IPS-NIHi7 (cell line): ENCODE data around the gene STIM1.
"Not testable (repeated sequence)": the region's sequence is repeated elsewhere in the genome, so short reads cannot be mapped to it uniquely, and the experiment has no call there.

Source experiments
- DNase-seq: peaks from one replicate; pipeline ENCODE4 v3.0.0; 2012; ENCODE audit warnings: mixed read lengths; ENCODE audit errors: extremely low spot score

The STIM1 gene

DNA sequence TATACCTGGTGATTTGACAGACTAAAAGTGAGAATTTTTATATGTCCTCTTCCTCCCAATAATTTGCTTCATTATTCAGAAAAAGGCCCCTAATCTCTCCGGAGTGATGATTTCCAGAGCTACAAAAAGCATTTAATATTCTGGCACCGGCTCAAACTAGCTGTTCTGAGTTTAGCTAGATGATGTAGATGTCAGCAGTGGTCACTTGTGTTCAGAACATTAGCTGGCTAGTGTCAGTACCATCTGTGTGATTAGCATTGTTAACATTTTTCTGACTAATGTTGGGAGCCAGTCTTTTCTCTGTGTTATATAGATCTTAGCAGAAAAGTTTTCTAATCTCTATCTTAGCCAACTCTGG, 170.5 kb downstream of the STIM1 start:
- DNase-seq: no peak

DNA sequence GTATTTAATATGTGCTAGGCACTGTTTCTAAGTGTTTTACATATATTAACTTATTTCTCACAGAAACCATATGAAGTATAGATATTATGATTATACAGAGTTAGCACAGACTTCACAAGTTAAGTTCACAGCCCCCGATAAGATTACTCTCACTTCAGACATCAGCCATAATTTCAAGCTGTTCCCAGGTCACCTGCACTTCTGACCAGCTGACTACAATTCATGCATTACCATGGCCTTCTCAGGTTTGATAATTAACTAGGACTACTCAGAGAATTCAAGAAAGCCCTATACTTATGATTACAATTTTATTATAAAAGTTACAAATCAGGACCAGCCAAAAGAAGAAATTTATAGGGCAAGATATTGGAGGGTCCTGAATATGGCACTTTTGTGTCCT, 170.9 kb downstream of the STIM1 start:
- no peak for DNase-seq

DNA sequence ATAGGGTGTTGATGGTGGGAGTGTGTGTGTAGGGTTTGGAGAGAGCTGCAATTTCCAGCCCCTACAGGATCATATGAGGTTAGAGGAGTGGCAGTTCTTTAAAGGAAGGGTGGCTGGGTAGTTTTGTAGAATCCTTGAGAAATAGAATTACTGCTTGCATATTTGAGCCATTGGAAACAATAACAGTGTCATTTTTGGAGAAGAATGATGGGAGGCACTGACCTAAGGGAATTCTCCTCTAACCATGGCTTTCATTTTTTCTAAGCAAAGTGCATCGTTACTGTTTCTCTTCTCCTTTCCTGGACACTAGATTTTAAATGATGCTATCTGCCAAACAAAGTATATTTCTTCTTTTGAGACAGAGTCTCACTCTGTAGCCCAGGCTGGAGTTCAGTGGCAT, 172.3 kb downstream of the STIM1 start:
- DNase-seq: no peak

DNA sequence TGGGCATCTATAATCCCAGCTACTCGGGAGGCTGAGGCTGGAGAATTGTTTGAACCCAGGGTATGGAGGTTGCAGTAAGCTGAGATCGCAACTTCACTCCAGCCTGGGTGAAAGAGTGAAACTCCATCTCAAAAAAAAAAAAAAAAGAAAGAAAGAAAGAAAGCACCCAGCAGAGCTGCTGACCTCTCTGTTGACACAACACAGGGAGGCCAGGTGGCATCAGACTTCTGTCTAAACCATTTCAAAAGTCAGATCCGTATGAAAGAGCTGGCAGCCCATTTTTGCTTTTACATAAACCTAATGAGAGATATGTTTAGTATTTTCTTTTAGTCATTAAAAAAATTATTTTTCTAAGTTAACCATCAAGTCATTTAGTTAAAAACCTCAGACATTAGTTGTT, 174.7 kb downstream of the STIM1 start:
- no peak for DNase-seq

- DNase-seq: no peak
Observed at GRCh38 chr11:4032097-4032496, 176.6 kb downstream of the STIM1 start.

DNA sequence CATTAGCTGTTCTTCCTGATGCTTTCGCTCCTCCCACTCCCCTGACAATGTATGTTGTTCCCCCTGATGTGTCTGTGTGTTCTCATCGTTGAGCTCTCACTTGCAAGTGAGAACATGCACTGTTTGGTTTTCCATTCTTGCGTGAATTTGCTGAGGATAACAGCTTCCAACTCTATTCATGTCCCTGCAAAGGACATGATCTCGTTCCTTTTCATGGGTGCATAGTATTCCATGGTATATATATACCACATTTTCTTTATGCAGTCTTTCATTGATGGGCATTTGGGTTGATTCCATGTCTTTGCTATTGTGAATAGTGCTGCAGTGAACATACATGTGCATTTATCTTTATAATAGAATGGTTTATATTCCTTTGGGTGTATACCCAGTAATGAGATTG, 180.5 kb downstream of the STIM1 start:
- no peak for DNase-seq

- DNase-seq: no peak
Observed at GRCh38 chr11:4039011-4039410, 183.5 kb downstream of the STIM1 start.

DNA sequence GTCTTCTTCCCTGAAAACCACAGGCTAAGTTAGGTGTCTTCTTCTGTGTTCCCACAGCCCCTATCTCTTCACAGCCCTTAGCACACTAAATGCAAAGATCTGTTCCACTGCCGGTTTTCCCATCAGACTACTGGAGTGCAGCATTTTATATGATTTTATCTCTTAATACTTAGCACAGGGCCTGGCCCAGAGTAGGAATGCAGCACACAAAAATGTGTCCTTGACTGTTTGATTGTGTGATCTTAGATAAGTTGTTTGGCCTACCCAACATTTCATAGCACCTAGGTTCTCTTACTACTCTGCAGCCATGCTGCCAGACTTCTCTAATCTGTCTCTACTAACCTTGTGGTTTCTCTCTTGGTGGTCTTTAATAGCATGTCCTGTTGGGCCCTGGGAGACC, 185.0 kb downstream of the STIM1 start:
- no peak for DNase-seq

GRCh38 chr11:4041731-4042391, 186.4 kb downstream of the STIM1 start:
- no peak for DNase-seq

DNA sequence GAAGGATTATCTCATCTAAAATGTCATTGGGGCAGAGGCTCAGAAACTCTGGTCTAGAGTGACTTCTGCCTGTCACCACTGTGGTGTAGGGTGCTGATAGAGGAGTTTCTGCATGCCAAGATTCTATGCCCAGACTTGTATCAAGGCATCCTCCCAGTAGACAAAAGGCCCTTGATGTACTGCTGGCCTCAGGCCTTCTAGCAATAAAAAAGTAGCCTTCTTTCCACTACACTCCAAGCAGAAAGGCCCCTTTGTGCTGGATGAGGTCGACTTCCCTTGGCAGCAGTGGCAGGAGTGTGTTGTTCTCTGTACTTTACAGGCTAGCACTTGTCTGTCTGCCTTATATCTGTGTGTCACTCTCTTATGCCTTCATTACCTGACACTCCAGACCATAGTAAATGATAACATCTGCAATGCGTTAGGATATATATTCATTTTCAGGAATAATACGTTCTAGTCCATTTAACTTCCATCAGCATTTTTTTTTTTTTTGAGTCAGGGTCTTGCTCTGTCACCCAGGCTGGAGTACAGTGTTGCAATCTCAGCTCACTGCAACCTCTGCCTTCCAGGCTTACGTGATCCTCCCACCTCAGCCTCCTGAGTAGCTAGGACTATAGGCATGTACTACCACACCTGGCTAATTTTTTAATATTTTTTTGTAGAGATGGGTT, 189.6 kb downstream of the STIM1 start:
- DNase-seq: no peak

DNA sequence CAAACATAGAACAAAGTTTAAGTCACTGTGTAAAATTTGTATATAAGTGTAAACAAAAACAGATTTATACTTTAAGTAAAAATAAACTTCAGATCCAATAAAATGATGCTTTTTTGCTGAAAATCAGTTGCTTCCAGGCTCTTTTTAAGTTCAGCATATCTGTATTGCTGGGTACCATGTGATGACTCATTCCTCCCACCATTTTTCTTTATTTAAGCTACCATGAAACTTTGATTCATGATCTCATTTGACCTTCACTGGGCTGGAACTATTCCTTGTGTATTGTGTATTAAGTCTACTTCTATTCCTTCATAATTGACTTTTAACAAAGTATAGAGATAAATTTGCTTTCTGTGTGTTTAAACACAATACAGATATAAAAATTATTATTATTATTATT, 192.9 kb downstream of the STIM1 start:
- DNase-seq: no peak

GRCh38 chr11:4049006-4049405, 193.5 kb downstream of the STIM1 start:
- DNase-seq: no peak

DNA sequence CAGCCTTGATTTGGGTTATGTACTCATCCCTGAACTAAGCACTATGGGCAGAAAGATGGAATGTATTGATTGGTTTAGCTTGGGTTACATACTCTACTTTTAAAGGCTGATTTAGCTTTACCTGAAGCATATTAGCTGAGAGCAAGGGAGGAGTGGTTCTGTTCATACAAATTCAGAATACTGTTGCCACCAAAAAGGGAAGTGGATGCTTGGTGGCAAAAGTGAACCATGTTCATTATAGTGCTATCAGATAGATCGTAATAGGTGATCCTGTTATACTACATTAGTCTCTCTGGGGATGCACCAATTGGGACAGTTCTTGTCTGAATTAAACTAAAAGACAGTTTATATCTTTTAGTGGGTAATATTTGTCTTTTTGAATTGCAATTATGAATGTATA, 194.7 kb downstream of the STIM1 start:
- no peak for DNase-seq

DNA sequence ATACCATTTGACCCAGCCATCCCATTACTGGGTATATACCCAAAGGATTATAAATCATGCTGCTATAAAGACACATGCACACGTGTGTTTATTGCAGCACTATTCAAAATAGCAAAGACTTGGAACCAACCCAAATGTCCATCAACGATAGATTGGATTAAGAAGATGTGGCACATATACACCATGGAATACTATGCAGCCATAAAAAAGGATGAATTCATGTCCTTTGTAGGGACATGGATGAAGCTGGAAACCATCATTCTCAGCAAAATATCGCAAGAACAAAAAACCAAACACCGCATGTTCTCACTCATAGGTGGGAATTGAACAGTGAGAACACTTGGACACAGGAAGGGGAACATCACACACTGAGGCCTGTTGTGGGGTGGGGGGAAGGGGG, 197.7 kb downstream of the STIM1 start:
- not testable (repeated sequence) for DNase-seq

DNA sequence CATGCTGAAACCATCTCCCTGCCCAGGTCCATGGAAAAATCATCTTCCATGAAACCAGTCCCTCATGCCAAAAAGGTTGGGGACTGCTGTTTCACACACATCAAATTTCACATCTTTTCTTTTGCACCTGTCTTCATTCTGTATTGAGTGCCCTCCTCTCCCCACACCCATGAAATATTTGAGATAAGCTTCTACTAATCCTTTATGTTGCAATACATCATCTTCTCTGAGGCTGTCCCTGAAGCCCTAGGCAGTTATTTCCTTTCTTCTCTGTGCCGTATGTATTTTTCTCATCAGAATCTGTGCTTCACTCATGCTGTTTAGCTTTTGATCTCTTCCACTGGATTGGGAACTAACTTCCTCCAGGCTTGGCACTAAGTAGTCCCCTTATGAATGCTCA, 199.2 kb downstream of the STIM1 start:
- no peak for DNase-seq

DNA sequence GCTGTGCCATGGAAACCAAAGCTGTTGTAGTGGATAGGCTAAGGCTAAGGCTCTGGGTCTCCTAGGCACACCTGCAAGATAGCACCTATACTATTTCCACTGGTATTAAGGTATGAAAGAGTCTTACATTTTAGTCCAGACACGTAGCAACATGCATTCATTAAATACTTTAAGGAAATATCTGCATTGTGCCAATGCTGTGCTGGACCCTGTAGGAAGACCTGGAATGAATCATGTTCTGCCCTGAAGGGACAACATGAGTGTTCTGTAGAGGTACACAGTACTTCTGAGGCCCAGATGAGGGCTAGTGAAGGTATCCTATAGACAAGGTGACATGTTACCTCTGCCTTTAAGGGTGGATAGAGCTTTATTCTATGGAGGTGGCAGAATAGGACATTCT, 204.0 kb downstream of the STIM1 start:
- no peak for DNase-seq

- no peak for DNase-seq
Observed at GRCh38 chr11:4060182-4060923, 204.9 kb downstream of the STIM1 start.

DNA sequence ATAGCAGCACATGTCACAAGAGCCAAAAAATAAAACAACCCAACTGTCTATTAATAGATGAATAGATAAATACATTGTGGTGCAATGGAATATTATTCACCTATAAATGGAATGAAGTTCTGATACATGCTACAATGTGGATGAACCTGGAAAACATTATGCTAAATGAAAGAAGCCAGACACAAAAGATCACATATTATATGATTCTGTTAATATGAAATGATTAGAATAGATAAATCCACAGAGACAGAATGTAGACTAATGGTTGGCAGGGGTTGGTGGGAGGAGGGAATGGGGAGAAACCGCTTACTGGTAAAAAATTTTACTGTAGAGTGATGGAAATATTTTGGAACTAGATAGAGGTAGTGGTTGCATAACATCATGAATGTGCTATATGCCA, 206.2 kb downstream of the STIM1 start:
- DNase-seq: no peak

GRCh38 chr11:4063348-4063747, 207.9 kb downstream of the STIM1 start:
- DNase-seq: no peak

DNA sequence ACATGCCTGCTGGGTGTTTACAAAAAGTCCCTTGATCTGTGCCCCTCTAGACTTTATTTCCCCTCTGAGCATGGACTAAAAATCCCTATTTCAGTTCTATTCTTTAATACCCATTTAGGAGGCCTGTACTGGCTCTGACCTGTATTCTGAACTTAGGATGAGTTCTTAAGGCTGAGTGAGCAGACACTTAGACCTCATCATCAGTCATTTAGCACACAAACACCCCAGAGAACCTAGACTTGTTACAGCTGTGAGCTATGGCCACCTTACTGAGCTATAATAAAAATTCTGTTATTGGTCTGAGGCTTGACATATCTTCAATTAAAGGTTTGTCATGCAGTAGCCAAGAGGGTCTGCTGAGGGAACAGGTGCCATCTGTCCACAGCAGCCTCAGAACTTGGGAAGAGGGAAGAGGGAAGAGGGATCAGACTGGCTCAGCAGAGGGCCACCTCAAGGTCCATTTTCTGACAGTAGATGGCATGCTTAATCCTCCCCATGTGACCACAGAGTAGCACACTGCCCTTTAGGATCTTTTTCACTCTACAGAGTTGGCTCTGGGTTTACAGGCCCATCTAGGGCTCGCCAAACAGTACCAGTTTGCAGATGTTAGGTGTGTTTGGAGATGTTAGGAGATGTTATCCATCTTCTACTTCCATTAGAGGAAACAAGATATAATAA, 209.0 kb downstream of the STIM1 start:
- DNase-seq: no peak

- no peak for DNase-seq
Observed at GRCh38 chr11:4065086-4065485, 209.6 kb downstream of the STIM1 start.

- no peak for DNase-seq
Observed at GRCh38 chr11:4065601-4066377, 210.3 kb downstream of the STIM1 start.
